OCI-LY1 (cell line): ENCODE measurements around the gene SETD9.

ENCODE experiments used
- H2AFZ ChIP-seq: fragments of 200-600 bp; sonication (generic), shearing (Covaris generic); 2 replicates; pipeline ENCODE4 v1.6.0; 2014; ENCODE audit warnings: antibody characterized with exemption, mild to moderate bottlenecking, low read length
- H3F3A ChIP-seq: fragments of 200-600 bp; sonication (generic), shearing (Covaris generic); 2 replicates; pipeline ENCODE4 v1.6.0; 2014; ENCODE audit warnings: mild to moderate bottlenecking, antibody characterized with exemption, low read length, moderate library complexity; ENCODE audit not compliant: insufficient read depth
- H3K27ac ChIP-seq: fragments of 200-600 bp; sonication (generic); 2 replicates; pipeline ENCODE4 v1.5.1; 2014; ENCODE audit warnings: low read length, mixed run types, mild to moderate bottlenecking, low read depth; ENCODE audit not compliant: poor library complexity, severe bottlenecking
- H3K27me3 ChIP-seq: fragments of 200-600 bp; sonication (generic); 2 replicates; pipeline ENCODE4 v1.6.0; 2014; ENCODE audit warnings: antibody characterized with exemption, mild to moderate bottlenecking, low read length, moderate library complexity; ENCODE audit not compliant: insufficient read depth
- H3K36me3 ChIP-seq: fragments of 200-600 bp; sonication (generic); 2 replicates; pipeline ENCODE4 v1.6.1; 2014; ENCODE audit warnings: mild to moderate bottlenecking, antibody characterized with exemption, low read length, moderate library complexity, mixed read lengths; ENCODE audit not compliant: insufficient read depth
- H3K4me1 ChIP-seq: fragments of 200-600 bp; sonication (generic); 2 replicates; pipeline ENCODE4 v1.5.1; 2014; ENCODE audit warnings: mild to moderate bottlenecking, low read length, moderate library complexity; ENCODE audit not compliant: insufficient read depth, severe bottlenecking
- H3K4me2 ChIP-seq: fragments of 200-600 bp; sonication (generic), shearing (Covaris generic); 2 replicates; pipeline ENCODE4 v1.6.1; 2014; ENCODE audit warnings: low read length
- H3K4me3 ChIP-seq: fragments of 200-600 bp; sonication (generic); 2 replicates; pipeline ENCODE4 v1.5.1; 2014; ENCODE audit warnings: low read length, low read depth, mild to moderate bottlenecking, mixed read lengths; ENCODE audit not compliant: poor library complexity, severe bottlenecking
- H3K79me2 ChIP-seq: fragments of 200-600 bp; shearing (Covaris generic); 2 replicates; pipeline ENCODE4 v1.6.1; 2016; ENCODE audit warnings: mixed run types, low read length, mixed read lengths; ENCODE audit not compliant: insufficient read depth
- H3K9ac ChIP-seq: fragments of 200-600 bp; sonication (generic), shearing (Covaris generic); 2 replicates; pipeline ENCODE4 v1.6.1; 2014; ENCODE audit warnings: mild to moderate bottlenecking, low read length, mixed read lengths
- H3K9me2 ChIP-seq: fragments of 200-600 bp; sonication (generic), shearing (Covaris generic); 2 replicates; pipeline ENCODE4 v1.6.1; 2014; ENCODE audit warnings: low read depth, mild to moderate bottlenecking, low read length, mixed read lengths
- H3K9me3 ChIP-seq: fragments of 200-600 bp; shearing (Covaris generic); 2 replicates; pipeline ENCODE4 v1.6.1; 2014; ENCODE audit warnings: low read length, mixed read lengths
- H4K20me1 ChIP-seq: fragments of 200-600 bp; sonication (generic), shearing (Covaris generic); 2 replicates; pipeline ENCODE4 v1.6.0; 2016; ENCODE audit warnings: mild to moderate bottlenecking, low read length; ENCODE audit not compliant: insufficient read depth
- CTCF ChIP-seq: fragments of 200-600 bp; sonication (generic), shearing (Covaris generic); IDR thresholded peaks from 2 replicates; pipeline ENCODE4 v1.5.1; 2017; ENCODE audit warnings: mild to moderate bottlenecking, antibody characterized with exemption, low read length, moderate library complexity, mixed read lengths
- EZH2 ChIP-seq: fragments of 200-600 bp; sonication (generic), shearing (Covaris generic); IDR thresholded peaks from 2 replicates; pipeline ENCODE4 v1.8.0; 2017; ENCODE audit warnings: borderline replicate concordance, mixed run types, mild to moderate bottlenecking, antibody characterized with exemption, low read length, moderate library complexity, mixed read lengths

Gene SETD9

DNA sequence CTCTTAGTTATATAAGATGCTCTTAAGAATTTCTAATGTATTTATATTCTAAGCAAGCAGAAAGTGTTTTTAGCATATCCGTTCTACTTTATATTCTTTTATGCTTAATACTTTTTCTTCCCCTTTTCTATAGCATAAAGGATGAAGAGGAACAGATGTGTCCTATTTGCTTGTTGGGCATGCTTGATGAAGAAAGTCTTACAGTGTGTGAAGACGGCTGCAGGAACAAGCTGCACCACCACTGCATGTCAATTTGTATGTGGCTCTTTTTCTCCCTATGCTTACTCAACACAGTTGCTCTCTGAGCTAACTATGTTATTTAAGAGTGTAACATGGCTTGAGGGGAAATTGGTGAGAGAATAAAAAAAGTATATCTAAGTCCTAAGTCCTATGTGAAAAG, 37.6 kb upstream of the SETD9 start:
- H3K9me3 ChIP-seq, result no peaks in the 10 kb centered on the region
- H4K20me1 ChIP-seq, result no peaks in the 10 kb centered on the region
- H3K9me2 ChIP-seq, result no peaks in the 10 kb centered on the region
- H3F3A ChIP-seq, result no peaks in the 10 kb centered on the region; the same call in 1 of the 2 replicates
- H3K79me2 ChIP-seq, result no peaks in the 10 kb centered on the region
- H3K4me2 ChIP-seq, result no peak overlapping the region
- TF ChIP-seq EZH2, result no peak
- TF ChIP-seq CTCF, result no peak
- no peak overlapping the region for H3K4me3 ChIP-seq
- no peaks in the 10 kb centered on the region for H3K4me1 ChIP-seq
- no peak overlapping the region for H2AFZ ChIP-seq
- no peak overlapping the region for H3K27ac ChIP-seq
- no peak overlapping the region for H3K9ac ChIP-seq
- H3K27me3 ChIP-seq, result no peaks in the 10 kb centered on the region
- peaks cover 92% of the 10 kb centered on the region for H3K36me3 ChIP-seq

GRCh38 chr5:56873056-56873455, 36.3 kb upstream of the SETD9 start:
- H3K36me3 ChIP-seq, result peaks cover 93% of the 10 kb centered on the region
- H3F3A ChIP-seq, result no peaks in the 10 kb centered on the region; the same call in 1 of the 2 replicates
- H3K9me3 ChIP-seq, result no peaks in the 10 kb centered on the region
- H3K9ac ChIP-seq, result no peak overlapping the region
- TF ChIP-seq CTCF (no peak), EZH2 (no peak)
- no peaks in the 10 kb centered on the region for H3K27me3 ChIP-seq
- H4K20me1 ChIP-seq, result no peaks in the 10 kb centered on the region
- H3K9me2 ChIP-seq, result no peaks in the 10 kb centered on the region
- no peaks in the 10 kb centered on the region for H3K4me1 ChIP-seq
- H3K27ac ChIP-seq, result no peak overlapping the region
- no peak overlapping the region for H2AFZ ChIP-seq
- H3K4me3 ChIP-seq, result no peak overlapping the region
- H3K4me2 ChIP-seq, result no peak overlapping the region
- H3K79me2 ChIP-seq, result no peaks in the 10 kb centered on the region

GRCh38 chr5:56876327-56876726, 33.1 kb upstream of the SETD9 start:
- Histone ChIP-seq H2AFZ (no peak overlapping the region), H3K9me2 (no peaks in the 10 kb centered on the region), H3K27ac (no peak overlapping the region), H3K4me2 (no peak overlapping the region), H3K4me1 (no peaks in the 10 kb centered on the region), H3K9ac (no peak overlapping the region), H3K36me3 (peaks cover 96% of the 10 kb centered on the region), H4K20me1 (no peaks in the 10 kb centered on the region), H3K4me3 (no peak overlapping the region), H3K27me3 (no peaks in the 10 kb centered on the region), H3K9me3 (no peaks in the 10 kb centered on the region), H3F3A (no peaks in the 10 kb centered on the region; the same call in 1 of the 2 replicates), H3K79me2 (no peaks in the 10 kb centered on the region)
- TF ChIP-seq CTCF (no peak), EZH2 (no peak)
